ENCODE results near the gene USH1C. TPM values are rescaled to one million over a fixed set of nuclear protein-coding genes. Genes with fewer than 3 reads are reported as not detected.

Gene USH1C
- total RNA-seq, 3 donors from 2014 or later: 81.7 to 229 (median 141) TPM

- Histone ChIP-seq H3K36me3 (ENCODE audit: low read depth) (no peaks in the 10 kb centered on the region), H3K4me1 (ENCODE audit: low read depth) (peaks cover 10% of the 10 kb centered on the region), H3K9me3 (no peaks in the 10 kb centered on the region), H3K4me3 (peak overlapping the region; percentile 57)
- TF ChIP-seq, protein P1, sequence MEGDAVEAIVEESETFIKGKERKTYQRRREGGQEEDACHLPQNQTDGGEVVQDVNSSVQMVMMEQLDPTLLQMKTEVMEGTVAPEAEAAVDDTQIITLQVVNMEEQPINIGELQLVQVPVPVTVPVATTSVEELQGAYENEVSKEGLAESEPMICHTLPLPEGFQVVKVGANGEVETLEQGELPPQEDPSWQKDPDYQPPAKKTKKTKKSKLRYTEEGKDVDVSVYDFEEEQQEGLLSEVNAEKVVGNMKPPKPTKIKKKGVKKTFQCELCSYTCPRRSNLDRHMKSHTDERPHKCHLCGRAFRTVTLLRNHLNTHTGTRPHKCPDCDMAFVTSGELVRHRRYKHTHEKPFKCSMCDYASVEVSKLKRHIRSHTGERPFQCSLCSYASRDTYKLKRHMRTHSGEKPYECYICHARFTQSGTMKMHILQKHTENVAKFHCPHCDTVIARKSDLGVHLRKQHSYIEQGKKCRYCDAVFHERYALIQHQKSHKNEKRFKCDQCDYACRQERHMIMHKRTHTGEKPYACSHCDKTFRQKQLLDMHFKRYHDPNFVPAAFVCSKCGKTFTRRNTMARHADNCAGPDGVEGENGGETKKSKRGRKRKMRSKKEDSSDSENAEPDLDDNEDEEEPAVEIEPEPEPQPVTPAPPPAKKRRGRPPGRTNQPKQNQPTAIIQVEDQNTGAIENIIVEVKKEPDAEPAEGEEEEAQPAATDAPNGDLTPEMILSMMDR (IDR thresholded peaks at IDR 0.05): no peak
- ATAC-seq (peak; percentile 41), DNase-seq (peak in 2 of 3 donors; percentile 44 to 64)
- intact Hi-C loops (cut with DNase I, micrococcal nuclease): no loop called here
Observed at GRCh38 chr11:17543574-17544180, 539 bp downstream of the USH1C start.

- DNase-seq (peak in 2 of 3 donors; percentile 57 to 72), ATAC-seq (peak; percentile 63)
- intact Hi-C loops (cut with DNase I, micrococcal nuclease): no loop called here
- H3K4me3 ChIP-seq: peak overlapping the region; percentile 57
- H3K4me1 ChIP-seq (ENCODE audit: low read depth): peaks cover 10% of the 10 kb centered on the region
- TF ChIP-seq, protein P1 (IDR thresholded peaks at IDR 0.05): no peak
- no peaks in the 10 kb centered on the region for H3K9me3 ChIP-seq
- H3K36me3 ChIP-seq (ENCODE audit: low read depth): no peaks in the 10 kb centered on the region
Observed at GRCh38 chr11:17543041-17543440, 1.2 kb downstream of the USH1C start.

GRCh38 chr11:17542249-17542648 lies 2.0 kb downstream of the USH1C start:
- H3K4me1 ChIP-seq (ENCODE audit: low read depth): peaks cover 13% of the 10 kb centered on the region
- intact Hi-C loops (cut with DNase I, micrococcal nuclease): no loop called here
- ATAC-seq: peak; percentile 84
- no peak overlapping the region for H3K4me3 ChIP-seq
- DNase-seq: peak; percentile 87 to 88 (median 87)
- TF ChIP-seq, protein P1 (IDR thresholded peaks at IDR 0.05): no peak
- no peaks in the 10 kb centered on the region for H3K36me3 ChIP-seq (ENCODE audit: low read depth)
- no peaks in the 10 kb centered on the region for H3K9me3 ChIP-seq

DNA sequence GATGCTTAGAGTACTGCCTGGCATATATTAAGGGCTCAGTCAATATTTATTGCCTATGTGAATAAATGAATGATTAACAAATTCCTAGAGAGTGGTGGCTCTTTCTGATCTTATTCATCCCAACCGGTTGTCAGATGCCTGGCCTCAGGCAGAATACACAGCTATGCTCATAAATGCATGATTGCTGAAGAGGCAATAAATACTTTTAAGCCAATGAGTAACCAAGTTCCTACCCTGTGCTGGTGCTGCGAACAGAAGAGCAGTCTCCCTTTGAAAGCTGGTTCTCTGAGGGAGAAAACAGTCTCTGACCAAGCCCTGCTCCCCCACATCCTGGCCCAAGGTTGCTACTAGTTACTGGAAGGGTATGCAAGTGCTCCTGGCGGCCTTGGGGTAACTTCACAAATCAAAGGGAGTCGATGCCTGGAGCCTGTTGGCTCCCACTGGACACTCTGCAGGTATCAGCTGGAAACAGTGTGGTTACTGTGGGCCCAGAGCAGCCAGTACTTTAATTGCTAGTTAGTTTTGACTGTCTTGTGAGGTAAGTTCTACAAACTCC lies 2.8 kb downstream of the USH1C start:
- ATAC-seq (peak; percentile 66), DNase-seq (peak in 2 of 3 donors; percentile 46)
- intact Hi-C loops (cut with DNase I, micrococcal nuclease): no loop called here
- no peaks in the 10 kb centered on the region for H3K36me3 ChIP-seq (ENCODE audit: low read depth)
- H3K4me1 ChIP-seq (ENCODE audit: low read depth): peaks cover 14% of the 10 kb centered on the region
- no peaks in the 10 kb centered on the region for H3K9me3 ChIP-seq
- TF ChIP-seq, protein P1 (IDR thresholded peaks at IDR 0.05): no peak
- H3K4me3 ChIP-seq: no peak overlapping the region

DNA sequence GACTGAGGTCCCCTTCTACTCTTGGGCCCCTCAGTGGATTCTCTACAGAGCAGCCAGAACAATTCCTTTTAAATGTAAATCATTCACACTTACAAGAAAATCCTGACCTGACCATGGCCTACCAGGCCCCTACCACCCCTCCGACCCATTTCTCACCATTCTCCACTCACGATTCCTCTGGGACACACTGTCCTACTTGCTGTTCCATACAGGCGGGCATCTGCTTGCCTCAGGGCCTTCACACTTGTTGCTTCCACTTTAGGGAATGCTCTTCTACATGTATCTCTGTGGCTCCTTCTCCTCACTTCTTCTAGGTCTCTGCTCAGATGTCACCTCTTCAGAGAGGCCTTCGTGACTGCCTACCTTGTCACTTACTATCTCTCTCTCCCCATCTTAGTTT lies 3.4 kb downstream of the USH1C start:
- DNase-seq: no peak
- H3K9me3 ChIP-seq: no peaks in the 10 kb centered on the region

More for the DNA sequence above, 3.4 kb downstream of the USH1C start:
- TF ChIP-seq, protein P1 (IDR thresholded peaks at IDR 0.05): no peak
- H3K36me3 ChIP-seq (ENCODE audit: low read depth): no peaks in the 10 kb centered on the region
- no peak for ATAC-seq
- H3K4me3 ChIP-seq: no peak overlapping the region
- intact Hi-C loops (cut with DNase I, micrococcal nuclease): no loop called here
- H3K4me1 ChIP-seq (ENCODE audit: low read depth): peaks cover 14% of the 10 kb centered on the region
